A673 (cell line): ENCODE data around the gene RUNX2. TPM values are rescaled to one million over a fixed set of nuclear protein-coding genes. Genes with fewer than 3 reads are reported as not detected.

Experiments used
- BruUV-seq: library from RNA; stranded (reverse); fragments of 400-500 nt; replicated peaks from 2 replicates; lab custom pipeline; 2021; lab: Mats Ljungman, UMichigan
- CTCF ChIA-PET: fragments of 300-600 bp; sonication (Branson Sonifier 250); formaldehyde crosslinking; loops from one replicate; lab custom pipeline; 2022; ENCODE audit warnings: antibody characterized with exemption; lab: Charles Lee
- POLR2A ChIA-PET: fragments of 300-600 bp; sonication (Branson Sonifier 250); formaldehyde crosslinking; loops from one replicate; lab custom pipeline; 2022; ENCODE audit warnings: antibody characterized with exemption; ENCODE audit not compliant: low non-redundant PET; lab: Charles Lee
- DNase-seq: peaks from one replicate; pipeline ENCODE4 v3.0.0-alpha.2; 2015; ENCODE audit warnings: low spot score
- H3K27ac ChIP-seq: fragments of 200-600 bp; sonication (generic); 2 replicates; pipeline ENCODE4 v1.5.1; 2016; ENCODE audit warnings: mixed run types, low read depth, mild to moderate bottlenecking, mixed read lengths, antibody characterized with exemption, low read length; ENCODE audit not compliant: poor library complexity, severe bottlenecking
- H3K27me3 ChIP-seq: fragments of 200-600 bp; sonication (generic); replicated peaks from 2 replicates; pipeline ENCODE4 v1.6.1; 2017; ENCODE audit warnings: mixed run types, low read depth, mild to moderate bottlenecking, mixed read lengths, antibody characterized with exemption, low read length; ENCODE audit not compliant: insufficient read depth, poor library complexity
- H3K36me3 ChIP-seq: fragments of 200-600 bp; sonication (generic); 2 replicates; pipeline ENCODE4 v1.6.1; 2016; ENCODE audit warnings: mixed run types, mild to moderate bottlenecking, mixed read lengths, antibody characterized with exemption, low read length; ENCODE audit not compliant: insufficient read depth, poor library complexity, severe bottlenecking
- H3K4me1 ChIP-seq: fragments of 200-600 bp; sonication (generic); 2 replicates; pipeline ENCODE4 v1.6.1; 2017; ENCODE audit warnings: mixed run types, mild to moderate bottlenecking, mixed read lengths, antibody characterized with exemption, low read length; ENCODE audit not compliant: insufficient read depth, poor library complexity, severe bottlenecking
- H3K4me3 ChIP-seq: fragments of 200-600 bp; sonication (generic); 2 replicates; pipeline ENCODE4 v1.5.1; 2016; ENCODE audit warnings: low read depth, mixed run types, mild to moderate bottlenecking, mixed read lengths, low read length; ENCODE audit not compliant: poor library complexity, severe bottlenecking
- H3K9me3 ChIP-seq: fragments of 200-600 bp; sonication (generic); 2 replicates; pipeline ENCODE4 v1.6.1; 2016; ENCODE audit warnings: mixed run types, low read depth, mild to moderate bottlenecking, mixed read lengths, antibody characterized with exemption, low read length; ENCODE audit not compliant: poor library complexity, severe bottlenecking
- EZH2 ChIP-seq: fragments of 200-600 bp; sonication (generic); IDR thresholded peaks from 2 replicates; pipeline ENCODE4 v1.6.1; 2017; ENCODE audit warnings: borderline replicate concordance, low read depth, mild to moderate bottlenecking, mixed read lengths, antibody characterized with exemption, low read length; ENCODE audit not compliant: poor library complexity, severe bottlenecking
- intact Hi-C: fragments of 100-400 bp; cut with micrococcal nuclease; formaldehyde crosslinking; loops from one replicate; pipeline ENCODE4 v1.10.0; 2022; ENCODE audit not compliant: unreplicated experiment
- total RNA-seq: library from RNA; stranded (reverse); gene quantifications from 2 replicates; pipeline ENCODE4 v1.2.3, GENCODE V29; 2021
- TF ChIP-seq, protein P1 (sequence below): fragments of 300-800, 200-600 bp; sonication (generic); conservative IDR thresholded peaks from 2 replicates; pipeline ENCODE4 v1.5.1; 2017; ENCODE audit warnings: low read depth, mild to moderate bottlenecking, antibody characterized with exemption, low read length, moderate library complexity, mixed read lengths

Gene RUNX2
- total RNA-seq, 1 experiment from 2014 or later, result 4.9 TPM

DNA sequence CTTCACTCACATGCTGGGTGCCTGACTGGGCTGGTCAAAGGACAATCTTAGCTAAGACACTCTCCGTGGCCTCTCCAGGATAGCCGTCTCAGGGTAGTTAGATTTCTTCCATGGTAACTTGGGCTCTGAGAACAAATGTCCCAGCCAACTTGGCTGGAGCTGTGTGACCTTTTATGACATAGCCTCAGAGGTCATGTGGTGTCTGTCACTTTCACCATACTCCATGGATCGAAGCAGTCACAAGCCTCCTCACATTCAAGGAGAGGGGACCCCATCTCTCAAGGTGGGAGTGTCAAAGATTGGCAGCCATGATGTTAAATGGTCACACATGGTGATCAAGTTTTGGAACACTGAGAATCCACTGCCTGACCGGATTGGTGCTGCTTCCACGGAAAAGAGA is 240.5 kb downstream of the RUNX2 start:
- no peak overlapping the region for H3K4me3 ChIP-seq
- no peaks in the 10 kb centered on the region for H3K36me3 ChIP-seq
- intact Hi-C loops, result no loop called here
- DNase-seq, result no peak
- BruUV-seq, result no TSS peak
- POLR2A ChIA-PET, result no interaction called here
- H3K9me3 ChIP-seq, result no peaks in the 10 kb centered on the region
- no peak overlapping the region for H3K27ac ChIP-seq
- CTCF ChIA-PET, result no interaction called here
- H3K4me1 ChIP-seq, result no peaks in the 10 kb centered on the region
- H3K27me3 ChIP-seq, result no peaks in the 10 kb centered on the region
- no peak for TF ChIP-seq EZH2
- TF ChIP-seq, protein P1, sequence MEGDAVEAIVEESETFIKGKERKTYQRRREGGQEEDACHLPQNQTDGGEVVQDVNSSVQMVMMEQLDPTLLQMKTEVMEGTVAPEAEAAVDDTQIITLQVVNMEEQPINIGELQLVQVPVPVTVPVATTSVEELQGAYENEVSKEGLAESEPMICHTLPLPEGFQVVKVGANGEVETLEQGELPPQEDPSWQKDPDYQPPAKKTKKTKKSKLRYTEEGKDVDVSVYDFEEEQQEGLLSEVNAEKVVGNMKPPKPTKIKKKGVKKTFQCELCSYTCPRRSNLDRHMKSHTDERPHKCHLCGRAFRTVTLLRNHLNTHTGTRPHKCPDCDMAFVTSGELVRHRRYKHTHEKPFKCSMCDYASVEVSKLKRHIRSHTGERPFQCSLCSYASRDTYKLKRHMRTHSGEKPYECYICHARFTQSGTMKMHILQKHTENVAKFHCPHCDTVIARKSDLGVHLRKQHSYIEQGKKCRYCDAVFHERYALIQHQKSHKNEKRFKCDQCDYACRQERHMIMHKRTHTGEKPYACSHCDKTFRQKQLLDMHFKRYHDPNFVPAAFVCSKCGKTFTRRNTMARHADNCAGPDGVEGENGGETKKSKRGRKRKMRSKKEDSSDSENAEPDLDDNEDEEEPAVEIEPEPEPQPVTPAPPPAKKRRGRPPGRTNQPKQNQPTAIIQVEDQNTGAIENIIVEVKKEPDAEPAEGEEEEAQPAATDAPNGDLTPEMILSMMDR, result no peak

DNA sequence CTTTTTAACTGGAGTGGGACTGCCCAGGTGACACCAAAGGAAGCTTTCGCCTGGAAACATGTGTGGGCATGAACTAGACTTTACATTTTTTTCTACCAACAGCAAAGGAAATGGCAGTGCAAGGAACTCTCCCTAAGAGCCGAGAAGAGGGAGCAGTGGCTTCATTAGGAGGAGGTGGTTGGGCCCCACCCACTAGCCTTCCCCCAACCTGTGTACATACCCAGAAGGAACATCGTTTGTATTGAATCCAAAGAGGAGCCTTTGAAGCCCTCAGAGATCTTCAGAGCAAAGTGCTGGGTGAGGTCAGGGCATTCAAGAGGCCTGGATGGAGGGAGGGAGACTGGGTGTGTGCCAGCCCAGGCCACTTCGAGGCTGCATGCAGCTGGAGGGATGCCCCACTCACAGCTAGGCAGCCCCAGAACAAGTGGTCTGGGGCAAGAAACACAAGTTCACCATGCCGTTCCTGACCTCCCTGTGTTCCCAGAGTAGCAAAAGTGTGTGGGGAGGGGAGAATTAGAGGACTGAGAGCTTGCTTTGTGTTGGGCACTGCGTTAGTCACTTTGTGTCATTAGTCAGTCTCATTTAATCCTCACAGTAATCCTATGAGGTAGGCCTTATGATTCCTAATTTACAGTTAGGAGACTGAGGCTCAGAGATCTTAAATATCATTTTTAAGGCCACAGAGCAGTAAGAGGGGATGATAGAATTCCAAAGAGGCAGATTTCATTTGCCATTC is 241.2 kb downstream of the RUNX2 start:
- DNase-seq, result no peak
- no TSS peak for BruUV-seq
- H3K36me3 ChIP-seq, result no peaks in the 10 kb centered on the region
- no peak overlapping the region for H3K4me3 ChIP-seq
- H3K27me3 ChIP-seq, result no peaks in the 10 kb centered on the region
- POLR2A ChIA-PET, result no interaction called here
- no peaks in the 10 kb centered on the region for H3K4me1 ChIP-seq
- CTCF ChIA-PET, result no interaction called here
- intact Hi-C loops, result no loop called here
- no peak for TF ChIP-seq EZH2
- TF ChIP-seq, protein P1, result no peak
- H3K9me3 ChIP-seq, result no peaks in the 10 kb centered on the region
- no peak overlapping the region for H3K27ac ChIP-seq

DNA sequence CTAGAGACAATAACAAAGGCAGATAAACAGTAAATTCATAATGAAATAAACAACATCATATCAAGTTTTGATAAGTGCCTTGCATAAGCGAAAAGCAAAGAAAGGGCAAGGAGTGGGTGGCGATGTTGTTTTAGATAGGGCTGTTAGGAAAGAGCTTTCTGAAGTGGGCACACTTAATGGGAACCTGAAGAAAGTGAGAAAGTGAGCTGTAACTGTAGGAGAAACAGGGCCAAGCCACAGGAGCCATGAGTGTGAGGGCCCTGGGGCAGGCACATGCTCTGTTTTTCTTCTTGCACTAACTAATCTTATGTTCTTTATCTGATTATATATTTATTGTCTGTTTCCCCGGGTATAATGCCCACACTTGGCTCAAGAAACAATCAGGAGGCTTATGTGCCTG is 243.0 kb downstream of the RUNX2 start:
- no peak for DNase-seq
- intact Hi-C loops, result no loop called here
- Histone ChIP-seq H3K27me3 (no peaks in the 10 kb centered on the region), H3K9me3 (no peaks in the 10 kb centered on the region), H3K27ac (no peak overlapping the region), H3K4me3 (no peak overlapping the region), H3K36me3 (no peaks in the 10 kb centered on the region), H3K4me1 (no peaks in the 10 kb centered on the region)
- TF ChIP-seq, protein P1, result no peak
- no peak for TF ChIP-seq EZH2
- ChIA-PET CTCF (no interaction called here), POLR2A (no interaction called here)
- no TSS peak for BruUV-seq
